K562 (cell line): ENCODE results near the gene RAB14. TPM values are rescaled to one million over a fixed set of nuclear protein-coding genes. Genes with fewer than 3 reads are reported as not detected.

ENCODE experiments used
- ARID2 ChIP-seq: fragments of 450-650 bp; IDR thresholded peaks from 2 replicates; pipeline ENCODE4 v1.6.1; 2017; ENCODE audit warnings: antibody characterized with exemption, mild to moderate bottlenecking
- ETV5 ChIP-seq: sonication (generic); formaldehyde crosslinking; IDR thresholded peaks from 2 replicates; pipeline ENCODE4 v1.4.0; 2020; ENCODE audit warnings: low read depth, mild to moderate bottlenecking, missing genetic modification reagents
- KAT2B ChIP-seq: IDR thresholded peaks from one replicate; pipeline ENCODE4 v1.6.1; 2012; ENCODE audit warnings: low read depth, mild to moderate bottlenecking, control low read depth, inconsistent platforms, low read length, moderate library complexity
- PHF20 ChIP-seq: fragments of 450-650 bp; IDR thresholded peaks from 2 replicates; pipeline ENCODE4 v1.6.1; 2018; ENCODE audit not compliant: partially characterized antibody
- PHTF2 ChIP-seq: fragments of 250-450 bp; sonication (Bioruptor Pico); IDR thresholded peaks from 2 replicates; pipeline ENCODE4 v1.5.0; 2021; ENCODE audit warnings: mild to moderate bottlenecking
- PTRF ChIP-seq: fragments of 450-650 bp; IDR thresholded peaks from 2 replicates; pipeline ENCODE4 v1.6.1; 2016; ENCODE audit warnings: mild to moderate bottlenecking, missing genetic modification characterization, missing compliant biosample characterization
- SIN3B ChIP-seq: fragments of 450-650 bp; IDR thresholded peaks from 2 replicates; pipeline ENCODE4 v1.6.1; 2017; ENCODE audit warnings: low read depth, mild to moderate bottlenecking, moderate library complexity
- SRSF1 ChIP-seq: fragments of 200-400 bp; formaldehyde crosslinking; IDR thresholded peaks from 2 replicates; pipeline ENCODE4 v1.6.1; 2017; ENCODE audit warnings: mild to moderate bottlenecking, low read depth, low read length, moderate library complexity
- TGIF2 ChIP-seq: sonication (generic); formaldehyde crosslinking; IDR thresholded peaks from 2 replicates; pipeline ENCODE4 v1.8.1; 2022; ENCODE audit warnings: mild to moderate bottlenecking, missing genetic modification reagents, moderate library complexity
- XRCC5 ChIP-seq: fragments of 200-400 bp; formaldehyde crosslinking; IDR thresholded peaks from 2 replicates; pipeline ENCODE4 v1.6.1; 2017; ENCODE audit warnings: low read depth, mild to moderate bottlenecking, low read length
- ZBTB34 ChIP-seq: fragments of 250-450 bp; sonication (Bioruptor Pico); IDR thresholded peaks from 2 replicates; pipeline ENCODE4 v1.8.0; 2021; ENCODE audit warnings: mild to moderate bottlenecking, moderate library complexity
- ZC3H4 ChIP-seq: sonication (generic); formaldehyde crosslinking; IDR thresholded peaks from 2 replicates; pipeline ENCODE4 v1.9.0; 2021; ENCODE audit warnings: missing genetic modification reagents, borderline replicate concordance
- ZHX1 ChIP-seq: fragments of 150-350 bp; conservative IDR thresholded peaks from 2 replicates; pipeline ENCODE4 v1.6.1; 2014; ENCODE audit warnings: low read length
- ZNF318 ChIP-seq, 2 experiments: fragments of 450-650 bp; IDR thresholded peaks; 2 replicates each; pipeline ENCODE4 v1.6.1; 2016; ENCODE audit warnings: mild to moderate bottlenecking in 2 of 2, borderline replicate concordance in 1 of 2, low read depth in 1 of 2, moderate library complexity in 1 of 2
- polyA plus RNA-seq, 8 experiments: library from polyadenylated mRNA; depleted of rRNA in 4 of 8; stranded (reverse) in 5 of 8; unstranded in 3 of 8; fragments of >200 nt; fragmentation: Nextera tagmentation in 2 of 8; fragmentation: Illumina TruSeq in 1 of 8; extraction: Ambion mirVana in 2 of 8; extraction: Trizol in 1 of 8; gene quantifications; 2 replicates each; pipeline versions ENCODE4 v1.2.1 to v1.2.3, GENCODE V29; 2011 to 2014; ENCODE audit warnings: inconsistent platforms in 1 of 8, missing spikeins in 1 of 8
- total RNA-seq, 7 experiments: library from RNA; depleted of rRNA in 6 of 7; stranded (reverse); fragments of >200 nt in 6 of 7; fragmentation: Illumina TruSeq in 2 of 7; extraction: Trizol in 2 of 7; gene quantifications; 2 replicates each; pipeline versions ENCODE4 v1.2.1 to v1.2.3, GENCODE V29; 2011 to 2021; ENCODE audit warnings: low replicate concordance in 1 of 7

The RAB14 gene
- total and polyA plus RNA-seq, 9 of the 15 experiments (the other 6 are each of a cell fraction or from before 2014, with no cell fraction given): 10.3 to 41.8 (median 20.9) TPM

- TF ChIP-seq ZHX1: 0 out of 2 replicates have a peak, but pooled peaks have one; percentile 24
- TF ChIP-seq ZBTB34 (CRISPR knock-in tag): no peak
- TF ChIP-seq ZC3H4: no peak
- peak; percentile 89 for TF ChIP-seq XRCC5
- no peak for TF ChIP-seq PHTF2 (CRISPR knock-in tag)
- no peak for TF ChIP-seq ZNF318 (IDR thresholded peaks at IDR 0.05; ENCODE audit: borderline replicate concordance in 1 of 2, low read depth in 1 of 2)
- peak; percentile 72 for TF ChIP-seq PHF20
- no peak for TF ChIP-seq PTRF (tag)
- peak; percentile 80; the same call in 1 of the 2 replicates for TF ChIP-seq ARID2
- no peak for TF ChIP-seq KAT2B
- TF ChIP-seq SRSF1: no peak
- no peak for TF ChIP-seq TGIF2
- TF ChIP-seq ETV5 (CRISPR knock-in tag): 0 out of 2 replicates have a peak, but pooled peaks have one; percentile 52
- no peak for TF ChIP-seq SIN3B
- TF ChIP-seq, all 486 proteins: peak for 65
Observed at GRCh38 chr9:121213136-121213806, 11.6 kb upstream of the RAB14 start (continued).
